LNCaP clone FGC (cell line): ENCODE results near the gene ZNF714.
"Not testable (repeated sequence)": the region's sequence is repeated elsewhere in the genome, so short reads cannot be mapped to it uniquely, and the experiment has no call there.

ENCODE experiments used
- DNase-seq: peaks from one replicate; pipeline ENCODE4 v3.0.0-alpha.2; 2011; ENCODE audit warnings: low read depth
- H3K4me3 ChIP-seq: 2 replicates; pipeline ENCODE4 v1.5.1; 2011; ENCODE audit warnings: mild to moderate bottlenecking, low read depth, low read length, control low read depth
- TF ChIP-seq, protein P1 (sequence below): IDR thresholded peaks from 2 replicates; pipeline ENCODE4 v1.5.1; 2012; ENCODE audit warnings: mild to moderate bottlenecking; ENCODE audit not compliant: control insufficient read depth, insufficient read depth; ENCODE audit errors: extremely low read depth

The ZNF714 gene

DNA sequence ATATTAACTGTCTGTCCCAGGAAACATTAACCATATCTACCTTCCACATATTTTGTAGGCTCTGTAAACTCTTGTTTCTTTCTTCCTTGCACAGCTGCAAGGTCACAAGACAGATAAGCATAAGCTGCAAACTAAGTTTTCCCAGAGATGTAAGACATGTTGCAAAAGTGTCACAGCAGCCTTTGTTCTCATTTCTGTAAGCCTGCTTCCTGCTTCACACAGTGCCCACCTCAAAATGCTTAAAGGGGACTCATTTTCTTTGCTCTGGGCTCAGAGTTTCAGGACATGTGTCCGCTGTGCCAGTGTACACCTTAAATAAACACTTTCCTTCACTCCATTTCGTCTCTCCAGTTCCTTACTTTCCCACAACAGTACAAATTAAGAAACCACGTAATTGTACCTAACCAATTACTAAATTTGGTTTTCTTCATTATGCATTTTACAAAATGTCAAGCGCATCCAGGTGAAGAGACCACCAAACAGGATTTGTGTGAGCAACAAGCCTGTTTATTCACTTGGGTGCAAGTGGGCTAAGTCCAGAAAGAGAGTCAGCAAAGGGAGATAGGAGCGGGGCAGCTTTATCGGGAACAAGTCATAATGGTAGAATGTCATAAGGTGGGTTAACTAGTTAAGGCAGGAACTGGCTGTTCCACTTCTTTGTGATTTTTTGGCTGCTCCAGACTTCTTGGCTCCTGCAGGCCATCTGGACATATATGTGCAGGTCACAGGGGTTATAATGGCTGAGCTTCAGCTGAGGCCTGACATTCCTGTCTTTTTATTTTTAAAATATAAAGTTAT lies 47.1 kb downstream of the ZNF714 start:
- H3K4me3 ChIP-seq: no peak overlapping the region
- TF ChIP-seq, protein P1, sequence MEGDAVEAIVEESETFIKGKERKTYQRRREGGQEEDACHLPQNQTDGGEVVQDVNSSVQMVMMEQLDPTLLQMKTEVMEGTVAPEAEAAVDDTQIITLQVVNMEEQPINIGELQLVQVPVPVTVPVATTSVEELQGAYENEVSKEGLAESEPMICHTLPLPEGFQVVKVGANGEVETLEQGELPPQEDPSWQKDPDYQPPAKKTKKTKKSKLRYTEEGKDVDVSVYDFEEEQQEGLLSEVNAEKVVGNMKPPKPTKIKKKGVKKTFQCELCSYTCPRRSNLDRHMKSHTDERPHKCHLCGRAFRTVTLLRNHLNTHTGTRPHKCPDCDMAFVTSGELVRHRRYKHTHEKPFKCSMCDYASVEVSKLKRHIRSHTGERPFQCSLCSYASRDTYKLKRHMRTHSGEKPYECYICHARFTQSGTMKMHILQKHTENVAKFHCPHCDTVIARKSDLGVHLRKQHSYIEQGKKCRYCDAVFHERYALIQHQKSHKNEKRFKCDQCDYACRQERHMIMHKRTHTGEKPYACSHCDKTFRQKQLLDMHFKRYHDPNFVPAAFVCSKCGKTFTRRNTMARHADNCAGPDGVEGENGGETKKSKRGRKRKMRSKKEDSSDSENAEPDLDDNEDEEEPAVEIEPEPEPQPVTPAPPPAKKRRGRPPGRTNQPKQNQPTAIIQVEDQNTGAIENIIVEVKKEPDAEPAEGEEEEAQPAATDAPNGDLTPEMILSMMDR: no peak
- no peak for DNase-seq

DNA sequence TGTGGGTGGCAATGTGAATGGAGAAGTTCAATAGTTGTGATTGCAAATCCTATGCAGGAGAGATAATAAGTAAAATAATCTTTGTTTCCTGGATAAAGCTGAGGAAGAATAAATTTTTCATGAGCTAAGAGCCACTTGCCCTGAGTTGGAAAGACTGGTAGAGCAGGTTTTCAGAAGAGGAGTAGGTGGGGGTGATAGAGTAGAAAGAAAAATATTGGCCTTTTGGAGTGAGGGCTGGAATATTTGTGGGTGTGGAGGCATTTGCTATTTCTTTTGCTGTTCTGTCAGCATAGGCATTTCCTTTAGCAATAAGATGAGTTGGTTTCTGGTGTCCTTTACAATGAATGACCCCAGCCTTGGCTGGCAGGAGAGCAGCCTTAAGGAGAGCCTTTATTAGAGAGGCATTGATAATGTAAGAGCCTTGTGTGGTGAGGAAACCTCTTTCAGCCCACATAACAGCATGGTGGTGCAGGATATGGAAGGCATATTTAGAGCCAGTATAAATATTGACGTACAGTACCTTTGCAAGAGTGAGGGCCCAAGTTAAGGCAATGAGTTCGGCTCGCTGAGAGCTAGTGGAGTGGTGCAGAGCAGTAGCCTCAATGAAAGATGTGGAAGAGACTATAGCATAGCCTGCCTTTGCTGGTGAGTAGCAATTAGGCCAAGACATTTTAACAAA lies 48.2 kb downstream of the ZNF714 start:
- H3K4me3 ChIP-seq: no peak overlapping the region
- TF ChIP-seq, protein P1: no peak
- DNase-seq: peak; percentile 53

DNA sequence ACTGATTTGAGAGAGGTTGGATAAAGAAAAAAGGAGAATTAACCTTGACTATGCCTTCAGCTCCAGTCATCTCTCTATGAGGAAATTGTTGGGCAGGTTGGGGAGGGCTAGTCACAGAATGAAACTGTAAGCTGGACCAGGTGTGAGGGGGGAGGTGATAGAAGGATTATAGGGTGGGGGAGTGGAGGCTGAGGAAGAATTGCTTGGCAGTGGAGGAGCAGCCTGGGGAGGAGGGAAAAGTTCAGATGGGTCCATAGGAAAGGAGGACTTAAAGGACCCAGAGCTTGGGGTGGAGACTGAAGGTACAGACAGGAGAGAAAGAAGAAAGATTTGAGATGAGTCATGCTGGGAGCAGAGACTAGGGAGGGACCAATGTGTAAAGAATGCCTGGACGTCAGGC lies 51.6 kb downstream of the ZNF714 start:
- no peak for DNase-seq
- TF ChIP-seq, protein P1: no peak

DNA sequence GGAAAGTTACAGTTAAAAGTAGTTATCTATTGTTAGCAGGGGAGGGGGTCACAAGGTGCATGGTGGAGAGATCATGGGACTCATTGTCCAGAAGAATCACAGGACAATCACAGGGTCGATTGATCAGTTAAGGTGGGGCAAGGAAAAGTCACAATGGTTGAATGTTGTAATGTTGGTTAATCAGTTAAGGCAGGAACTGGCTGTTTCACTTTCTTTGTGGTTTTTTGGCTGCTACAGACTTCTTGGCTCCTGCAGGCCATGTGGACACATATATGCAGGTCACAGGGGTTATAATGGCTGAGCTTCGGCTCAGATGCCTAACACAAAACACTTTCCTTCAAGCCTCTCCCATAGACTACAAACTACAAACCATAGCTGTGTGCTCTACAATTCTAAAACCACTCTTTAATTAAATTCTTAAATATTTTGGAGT lies 52.9 kb downstream of the ZNF714 start:
- no peak for DNase-seq
- TF ChIP-seq, protein P1: no peak
- no peak overlapping the region for H3K4me3 ChIP-seq

More for the DNA sequence above, 51.6 kb downstream of the ZNF714 start:
- no peak overlapping the region for H3K4me3 ChIP-seq

DNA sequence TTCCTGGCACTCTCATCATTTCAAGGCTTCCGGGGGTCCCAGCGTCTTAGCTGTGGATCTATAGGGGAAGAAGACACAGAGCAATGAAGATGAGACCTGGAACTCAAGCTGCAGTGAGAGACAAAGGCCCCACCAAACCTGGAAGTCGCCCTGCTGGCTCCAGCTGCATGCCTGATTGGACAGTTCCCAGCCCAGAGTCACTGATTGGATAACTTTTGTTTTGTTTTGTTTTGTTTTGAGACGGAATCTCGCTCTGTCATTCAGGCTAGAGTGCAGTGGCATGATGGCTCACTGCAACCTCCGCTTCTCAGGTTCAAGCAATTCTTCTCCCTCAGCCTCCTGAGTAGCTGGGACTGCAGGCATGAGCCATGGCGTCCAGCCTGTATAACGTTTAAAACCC lies 53.4 kb downstream of the ZNF714 start:
- H3K4me3 ChIP-seq: no peak overlapping the region
- TF ChIP-seq, protein P1: no peak
- DNase-seq: no peak

DNA sequence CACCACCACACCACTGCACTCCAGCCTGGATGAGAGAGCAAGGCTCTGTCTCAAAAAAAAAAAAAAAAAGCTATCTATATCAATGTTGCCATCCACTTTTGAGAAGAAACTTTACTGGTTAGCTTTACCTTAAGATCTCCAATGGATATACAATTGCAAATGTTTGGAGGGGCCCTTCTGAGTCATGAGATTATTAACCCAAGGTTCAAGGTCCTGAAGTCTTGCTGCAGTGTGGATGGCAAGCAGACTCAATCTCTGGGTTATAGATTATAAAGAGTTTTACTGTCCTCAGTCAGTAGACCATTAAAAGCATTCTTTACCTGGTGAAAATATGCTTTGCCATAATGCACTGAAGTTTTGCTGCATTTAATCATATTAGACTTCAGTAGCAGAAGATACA lies 56.1 kb downstream of the ZNF714 start:
- TF ChIP-seq, protein P1: no peak
- no peak overlapping the region for H3K4me3 ChIP-seq
- DNase-seq: no peak

DNA sequence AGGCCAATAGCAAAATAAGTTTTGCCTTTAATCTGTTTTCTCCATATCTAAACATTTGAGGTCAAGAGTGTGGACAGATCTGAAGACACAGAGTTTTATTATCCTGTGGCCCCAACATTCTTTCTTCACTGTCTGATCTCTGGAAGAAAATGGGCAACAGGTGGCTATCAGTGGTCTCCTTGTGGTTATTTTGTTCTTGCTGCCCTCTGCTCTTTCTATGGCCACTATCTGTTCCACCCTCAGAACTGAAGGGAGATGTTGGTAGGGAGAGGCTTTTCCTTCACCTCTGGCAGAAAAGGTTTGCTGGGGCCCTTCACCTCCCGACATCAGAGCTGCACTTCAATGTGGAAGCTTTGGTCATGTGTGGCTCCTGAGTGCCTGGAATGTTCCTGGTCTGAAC lies 59.0 kb downstream of the ZNF714 start:
- H3K4me3 ChIP-seq, DNase-seq: not testable (repeated sequence)
